ENCODE results near the gene FAM181A. TPM values are rescaled to one million over a fixed set of nuclear protein-coding genes. Genes with fewer than 3 reads are reported as not detected.

The FAM181A gene
- total RNA-seq, 2 experiments from 2014 or later: not detected

DNA sequence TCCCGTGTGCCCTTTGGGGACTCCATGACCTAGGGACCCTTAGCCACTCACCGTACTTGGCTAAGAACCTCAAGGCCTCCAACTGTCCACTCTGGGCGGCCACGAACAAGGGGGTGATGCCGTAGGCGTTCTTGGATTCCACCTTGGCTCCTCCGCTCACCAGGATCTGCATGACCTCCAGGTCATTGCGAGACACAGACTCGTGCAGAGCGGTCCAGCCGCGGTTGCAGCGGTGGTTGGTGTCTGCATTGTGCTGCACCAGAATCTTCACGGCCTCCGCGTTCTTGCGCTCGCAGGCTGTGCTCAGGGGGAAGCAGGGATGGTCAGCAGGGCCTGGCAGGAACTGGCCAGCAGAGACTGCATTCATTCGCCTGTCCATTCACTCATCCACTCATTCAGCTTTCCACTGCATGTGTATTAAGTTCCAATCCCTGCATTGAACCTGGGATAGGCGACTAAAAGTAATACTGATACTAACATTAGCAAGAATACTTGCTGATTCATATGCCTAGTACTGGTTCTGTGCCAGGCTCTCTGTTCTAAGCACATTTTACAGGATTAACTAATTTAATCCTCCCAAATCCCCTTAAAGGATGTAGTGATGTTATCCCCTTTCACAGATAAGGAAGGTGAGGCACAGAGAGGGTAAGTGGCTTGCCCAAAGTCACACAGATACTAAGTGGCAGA, 23.9 kb downstream of the FAM181A start:
- no peak for ATAC-seq
- Mint-ChIP-seq H3K36me3 (ENCODE audit: low read depth) (peaks cover 4% of the 10 kb centered on the region), H3K9me3 (no peaks in the 10 kb centered on the region), H3K4me3 (no peak overlapping the region), H3K27me3 (no peaks in the 10 kb centered on the region), H3K4me1 (ENCODE audit: low read depth) (peaks cover 50% of the 10 kb centered on the region), H3K27ac (no peak overlapping the region)
- no peak for DNase-seq
- CTCF ChIA-PET: interaction anchor here (1.1 to 4.0 kb wide), 10 partner anchors 11 to 186 kb away, joined by 3 to 43 read pairs (median 7); partner anchors contain the start of gene CCDC197
- intact Hi-C loops (cut with micrococcal nuclease): loop anchor here (10.0 kb wide), 1 partner anchor 184 kb away; no protein-coding TSS in a partner anchor
- TF ChIP-seq, protein P1, sequence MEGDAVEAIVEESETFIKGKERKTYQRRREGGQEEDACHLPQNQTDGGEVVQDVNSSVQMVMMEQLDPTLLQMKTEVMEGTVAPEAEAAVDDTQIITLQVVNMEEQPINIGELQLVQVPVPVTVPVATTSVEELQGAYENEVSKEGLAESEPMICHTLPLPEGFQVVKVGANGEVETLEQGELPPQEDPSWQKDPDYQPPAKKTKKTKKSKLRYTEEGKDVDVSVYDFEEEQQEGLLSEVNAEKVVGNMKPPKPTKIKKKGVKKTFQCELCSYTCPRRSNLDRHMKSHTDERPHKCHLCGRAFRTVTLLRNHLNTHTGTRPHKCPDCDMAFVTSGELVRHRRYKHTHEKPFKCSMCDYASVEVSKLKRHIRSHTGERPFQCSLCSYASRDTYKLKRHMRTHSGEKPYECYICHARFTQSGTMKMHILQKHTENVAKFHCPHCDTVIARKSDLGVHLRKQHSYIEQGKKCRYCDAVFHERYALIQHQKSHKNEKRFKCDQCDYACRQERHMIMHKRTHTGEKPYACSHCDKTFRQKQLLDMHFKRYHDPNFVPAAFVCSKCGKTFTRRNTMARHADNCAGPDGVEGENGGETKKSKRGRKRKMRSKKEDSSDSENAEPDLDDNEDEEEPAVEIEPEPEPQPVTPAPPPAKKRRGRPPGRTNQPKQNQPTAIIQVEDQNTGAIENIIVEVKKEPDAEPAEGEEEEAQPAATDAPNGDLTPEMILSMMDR (IDR thresholded peaks at IDR 0.05): no peak
- POLR2A ChIA-PET: interaction anchor here (1.0 to 2.4 kb wide), 5 partner anchors 9 to 50 kb away, joined by 3 to 7 read pairs (median 6); no protein-coding TSS in a partner anchor

DNA sequence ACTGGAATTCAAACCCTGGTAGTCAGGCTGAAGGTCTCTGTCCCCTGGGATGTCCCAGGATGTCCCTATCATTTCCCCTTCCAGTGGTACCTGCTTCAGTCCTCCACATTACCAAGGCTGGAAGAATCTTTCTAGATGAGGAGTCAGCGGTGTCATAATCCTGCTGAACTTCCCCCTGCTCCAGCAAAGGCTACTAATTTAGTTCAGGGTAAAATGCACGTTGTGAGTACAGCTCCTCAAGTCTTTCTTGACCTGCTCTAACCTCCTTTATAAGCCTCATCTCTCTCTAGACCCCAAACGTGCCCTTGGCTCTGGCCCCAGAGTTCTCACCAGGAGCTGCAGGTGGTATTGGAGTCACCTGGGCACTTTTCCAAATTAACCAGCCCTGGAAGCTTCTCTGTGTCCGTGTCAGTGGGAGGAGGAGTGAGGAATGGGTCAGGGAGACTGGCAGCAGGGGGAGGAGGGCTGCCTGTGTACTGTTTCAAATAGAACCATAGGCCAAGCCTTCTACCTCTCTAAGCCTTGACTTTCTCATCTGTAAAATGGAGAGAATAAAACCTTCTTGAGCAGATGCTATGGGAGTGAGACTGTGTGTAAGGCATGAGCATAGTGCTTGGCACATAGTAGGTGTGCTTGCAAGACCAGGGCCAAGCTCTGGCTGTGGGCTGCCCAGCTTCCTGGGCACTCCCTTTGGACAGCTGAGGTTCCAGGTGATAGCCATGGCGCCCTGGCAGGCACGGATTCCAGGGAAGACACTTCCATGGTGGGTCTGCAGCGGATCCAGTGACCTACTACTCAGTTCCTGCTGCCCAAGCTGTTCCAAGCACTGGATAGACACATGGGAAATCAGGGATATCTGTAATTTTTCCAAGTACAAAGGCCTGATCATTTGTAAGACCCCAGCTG, 24.7 kb downstream of the FAM181A start:
- ChIA-PET CTCF (interaction anchor here (1.1 to 4.0 kb wide), 9 partner anchors 12 to 185 kb away, joined by 3 to 43 read pairs (median 7); partner anchors contain the start of gene CCDC197), POLR2A (interaction anchor here (0.7 to 2.4 kb wide), 7 partner anchors 9 to 21 kb away, joined by 3 to 7 read pairs (median 4); no protein-coding TSS in a partner anchor)
- H3K9me3 Mint-ChIP-seq: no peaks in the 10 kb centered on the region
- TF ChIP-seq, protein P1 (IDR thresholded peaks at IDR 0.05): no peak
- ATAC-seq (no peak), DNase-seq (no peak)
- no peak overlapping the region for H3K27ac Mint-ChIP-seq
- H3K4me3 Mint-ChIP-seq: no peak overlapping the region
- no peaks in the 10 kb centered on the region for H3K27me3 Mint-ChIP-seq
- intact Hi-C loops (cut with micrococcal nuclease): loop anchor here (10.0 kb wide), 1 partner anchor 183 kb away; no protein-coding TSS in a partner anchor
- peaks cover 4% of the 10 kb centered on the region for H3K36me3 Mint-ChIP-seq (ENCODE audit: low read depth)
- peaks cover 56% of the 10 kb centered on the region for H3K4me1 Mint-ChIP-seq (ENCODE audit: low read depth)

DNA sequence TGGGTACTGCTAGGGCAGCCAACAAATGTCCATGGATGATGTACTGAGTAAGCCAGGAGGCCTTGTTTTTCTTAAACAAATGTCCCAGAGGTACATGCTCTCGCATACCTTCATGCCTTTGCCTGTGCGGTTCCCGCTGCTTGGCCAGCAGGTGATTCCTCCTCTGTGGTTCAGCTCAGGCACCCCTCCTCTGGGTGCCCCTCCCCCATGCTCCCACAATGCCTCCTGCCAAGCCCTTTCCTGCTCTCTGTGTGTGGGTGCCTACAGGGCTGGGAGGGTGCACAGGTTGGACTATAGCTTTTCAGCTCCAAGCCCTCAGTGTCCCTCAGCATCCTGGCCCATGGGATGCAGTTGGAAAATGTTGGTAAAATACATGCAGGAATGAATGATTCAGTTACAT, 25.7 kb downstream of the FAM181A start:
- Mint-ChIP-seq H3K9me3 (no peaks in the 10 kb centered on the region), H3K27ac (no peak overlapping the region), H3K36me3 (ENCODE audit: low read depth) (peaks cover 4% of the 10 kb centered on the region), H3K4me1 (ENCODE audit: low read depth) (peaks cover 65% of the 10 kb centered on the region), H3K27me3 (no peaks in the 10 kb centered on the region), H3K4me3 (peak overlapping the region; percentile 83)
- ATAC-seq: no peak
- TF ChIP-seq, protein P1 (IDR thresholded peaks at IDR 0.05): no peak
- no peak for DNase-seq
- ChIA-PET CTCF (interaction anchor here (0.7 to 4.0 kb wide), 7 partner anchors 13 to 84 kb away, joined by 3 to 43 read pairs (median 7); partner anchors contain the start of gene CCDC197), POLR2A (interaction anchor here (1.0 to 1.7 kb wide), 4 partner anchors 10 to 22 kb away, joined by 3 to 4 read pairs (median 3); no protein-coding TSS in a partner anchor)
- intact Hi-C loops (cut with micrococcal nuclease): loop anchor here (10.0 kb wide), 1 partner anchor 182 kb away; no protein-coding TSS in a partner anchor

DNA sequence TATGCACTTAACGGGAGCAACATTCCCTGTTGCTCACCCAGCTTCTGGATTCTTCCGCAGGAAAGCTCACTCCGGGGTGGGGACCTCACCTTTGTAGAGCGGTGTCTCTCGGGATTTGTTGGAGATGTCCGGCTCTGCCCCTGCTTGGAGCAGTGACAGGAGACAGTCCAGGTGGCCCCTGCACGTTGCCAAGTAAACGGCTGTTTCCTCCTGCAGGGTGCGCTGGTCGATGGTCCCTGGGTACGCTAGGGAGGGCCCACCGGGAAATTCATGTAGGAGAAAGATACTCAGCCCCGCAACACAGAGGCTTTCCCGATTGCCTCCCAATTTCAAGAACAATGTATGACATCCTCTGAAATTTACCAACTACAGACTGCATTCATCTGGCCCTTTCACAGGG, 26.1 kb downstream of the FAM181A start:
- Mint-ChIP-seq H3K9me3 (no peaks in the 10 kb centered on the region), H3K27ac (no peak overlapping the region), H3K4me3 (peak overlapping the region; percentile 83), H3K4me1 (ENCODE audit: low read depth) (peaks cover 70% of the 10 kb centered on the region), H3K27me3 (no peaks in the 10 kb centered on the region), H3K36me3 (ENCODE audit: low read depth) (peaks cover 4% of the 10 kb centered on the region)
- ATAC-seq (no peak), DNase-seq (no peak)
- CTCF ChIA-PET: interaction anchor here (0.7 to 4.0 kb wide), 5 partner anchors 13 to 83 kb away, joined by 3 to 43 read pairs (median 9); no protein-coding TSS in a partner anchor
- POLR2A ChIA-PET: interaction anchor here (1.0 to 1.7 kb wide), 4 partner anchors 10 to 22 kb away, joined by 3 to 4 read pairs (median 3); no protein-coding TSS in a partner anchor
- TF ChIP-seq, protein P1 (IDR thresholded peaks at IDR 0.05): peak; percentile 14
- intact Hi-C loops (cut with micrococcal nuclease): loop anchor here (10.0 kb wide), 1 partner anchor 182 kb away; no protein-coding TSS in a partner anchor

Data from activated CD8-positive, alpha-beta T cell treated with anti-CD3 and anti-CD28 coated beads for 36 hours (primary cell).